GM10266 (cell line): ENCODE results near the gene EPS15.
"Not testable (repeated sequence)": the region's sequence is repeated elsewhere in the genome, so short reads cannot be mapped to it uniquely, and the experiment has no call there.

Experiments used
- DNase-seq: peaks from one replicate; pipeline ENCODE4 v3.0.0; 2012; ENCODE audit errors: extremely low spot score
- TF ChIP-seq, protein P1 (sequence below): IDR thresholded peaks from 2 replicates; pipeline ENCODE4 v1.5.1; 2012; ENCODE audit warnings: mild to moderate bottlenecking, low read depth; ENCODE audit not compliant: control insufficient read depth, insufficient read depth; ENCODE audit errors: missing control alignments

The EPS15 gene

GRCh38 chr1:51443555-51443954 is 75.5 kb downstream of the EPS15 start:
- TF ChIP-seq, protein P1, sequence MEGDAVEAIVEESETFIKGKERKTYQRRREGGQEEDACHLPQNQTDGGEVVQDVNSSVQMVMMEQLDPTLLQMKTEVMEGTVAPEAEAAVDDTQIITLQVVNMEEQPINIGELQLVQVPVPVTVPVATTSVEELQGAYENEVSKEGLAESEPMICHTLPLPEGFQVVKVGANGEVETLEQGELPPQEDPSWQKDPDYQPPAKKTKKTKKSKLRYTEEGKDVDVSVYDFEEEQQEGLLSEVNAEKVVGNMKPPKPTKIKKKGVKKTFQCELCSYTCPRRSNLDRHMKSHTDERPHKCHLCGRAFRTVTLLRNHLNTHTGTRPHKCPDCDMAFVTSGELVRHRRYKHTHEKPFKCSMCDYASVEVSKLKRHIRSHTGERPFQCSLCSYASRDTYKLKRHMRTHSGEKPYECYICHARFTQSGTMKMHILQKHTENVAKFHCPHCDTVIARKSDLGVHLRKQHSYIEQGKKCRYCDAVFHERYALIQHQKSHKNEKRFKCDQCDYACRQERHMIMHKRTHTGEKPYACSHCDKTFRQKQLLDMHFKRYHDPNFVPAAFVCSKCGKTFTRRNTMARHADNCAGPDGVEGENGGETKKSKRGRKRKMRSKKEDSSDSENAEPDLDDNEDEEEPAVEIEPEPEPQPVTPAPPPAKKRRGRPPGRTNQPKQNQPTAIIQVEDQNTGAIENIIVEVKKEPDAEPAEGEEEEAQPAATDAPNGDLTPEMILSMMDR = no peak
- DNase-seq = no peak

GRCh38 chr1:51442616-51443015 is 76.5 kb downstream of the EPS15 start:
- no peak for DNase-seq
- TF ChIP-seq, protein P1 = no peak

DNA sequence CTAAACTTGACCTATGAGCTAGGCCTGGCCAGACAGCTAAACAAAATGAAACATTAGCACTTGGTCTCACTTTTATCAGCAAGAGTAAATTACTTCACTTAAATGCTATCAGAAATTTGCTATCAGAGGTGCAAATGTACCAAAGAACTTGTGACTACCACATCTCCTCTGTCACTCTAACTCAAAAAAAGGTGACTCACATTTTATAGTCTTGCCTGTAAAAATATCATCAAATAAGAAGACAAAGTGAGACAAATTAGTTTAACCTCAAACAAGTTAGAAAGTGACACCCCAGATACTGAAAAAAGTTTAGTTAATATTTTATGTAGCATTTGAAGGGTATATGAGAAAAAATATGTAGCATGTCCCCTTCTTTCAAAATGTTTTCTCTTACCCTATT is 76.9 kb downstream of the EPS15 start:
- no peak for DNase-seq
- TF ChIP-seq, protein P1 = no peak

- DNase-seq = no peak
- TF ChIP-seq, protein P1 = no peak
These were observed 79.2 kb downstream of the EPS15 start for GRCh38 chr1:51439895-51440294.

GRCh38 chr1:51439053-51439452 is 80.0 kb downstream of the EPS15 start:
- TF ChIP-seq, protein P1 = no peak
- no peak for DNase-seq

- DNase-seq = not testable (repeated sequence)
These were observed 81.7 kb downstream of the EPS15 start for GRCh38 chr1:51437391-51437790.

DNA sequence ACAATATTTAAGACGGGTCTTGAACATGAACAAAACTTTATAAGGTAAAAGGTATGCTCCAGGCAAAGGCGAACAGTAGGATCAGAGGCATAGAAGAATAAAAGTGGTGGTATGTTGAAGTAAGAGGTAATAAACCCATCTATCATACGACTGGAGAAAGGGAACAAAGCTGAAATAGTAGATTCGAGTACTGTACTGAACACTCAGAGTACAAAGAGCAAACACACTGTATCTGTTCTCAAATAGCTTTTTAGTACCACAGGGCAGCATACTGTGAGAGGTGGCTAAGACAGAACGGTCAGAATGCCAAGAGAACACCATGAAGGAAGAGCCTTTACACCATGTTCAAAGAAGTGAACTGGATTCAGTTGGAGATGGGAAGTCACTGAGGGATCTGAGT is 83.2 kb downstream of the EPS15 start:
- TF ChIP-seq, protein P1 = no peak
- no peak for DNase-seq

GRCh38 chr1:51433972-51434510 is 85.0 kb downstream of the EPS15 start:
- TF ChIP-seq, protein P1 = no peak
- no peak for DNase-seq
